PC-3 (cell line): ENCODE data around the gene MCRIP1. TPM values are rescaled to one million over a fixed set of nuclear protein-coding genes. Genes with fewer than 3 reads are reported as not detected.

Experiments used
- ATAC-seq: fragments of 200-7000 bp; cut with Tn5 transposase; 2 replicates; pipeline ENCODE4 v1.9.1; 2020; ENCODE audit warnings: mild to moderate bottlenecking, moderate library complexity
- Bru-seq: library from RNA; stranded (reverse); fragments of 400-500 nt; gene quantifications from one replicate; lab custom pipeline; 2021; lab: Mats Ljungman, UMichigan
- BruChase-seq, 2 experiments: library from RNA; stranded (reverse); fragments of 400-500 nt; gene quantifications; one replicate each; lab custom pipeline; 2021; lab: Mats Ljungman, UMichigan
- BruUV-seq: library from RNA; stranded (reverse); fragments of 400-500 nt; replicated peaks from 2 replicates; lab custom pipeline; 2021; lab: Mats Ljungman, UMichigan
- CTCF ChIA-PET: fragments of 300-600 bp; sonication (Branson Sonifier 250); formaldehyde crosslinking; loops from one replicate; lab custom pipeline; 2022; ENCODE audit warnings: antibody characterized with exemption; lab: Charles Lee
- POLR2A ChIA-PET: fragments of 300-600 bp; sonication (Branson Sonifier 250); formaldehyde crosslinking; loops from one replicate; lab custom pipeline; 2022; ENCODE audit warnings: antibody characterized with exemption; ENCODE audit not compliant: unreplicated experiment; lab: Charles Lee
- DNase-seq: peaks from one replicate; pipeline ENCODE4 v3.0.0-alpha.2; 2015
- H2AFZ ChIP-seq: fragments of 300-600 bp; sonication (generic); 2 replicates; pipeline ENCODE4 v1.6.0; 2016; ENCODE audit warnings: antibody characterized with exemption, low read length
- H3F3A ChIP-seq: fragments of 300-600 bp; sonication (generic); one replicate; pipeline ENCODE4 v1.6.0; 2017; ENCODE audit warnings: antibody characterized with exemption, low read length, control low read depth, mild to moderate bottlenecking; ENCODE audit not compliant: unreplicated experiment
- H3K27ac ChIP-seq: fragments of 300-600 bp; sonication (generic); 2 replicates; pipeline ENCODE4 v1.5.1; 2016; ENCODE audit warnings: mild to moderate bottlenecking, low read length
- H3K27me3 ChIP-seq: fragments of 300-600 bp; sonication (generic); 2 replicates; pipeline ENCODE4 v1.6.1; 2016; ENCODE audit warnings: low read length, mixed read lengths
- H3K36me3 ChIP-seq: fragments of 300-600 bp; sonication (generic); 2 replicates; pipeline ENCODE4 v1.6.1; 2016; ENCODE audit warnings: low read depth, mixed run types, low read length, mixed read lengths
- H3K4me1 ChIP-seq: fragments of 300-600 bp; sonication (generic); 2 replicates; pipeline ENCODE4 v1.5.1; 2016; ENCODE audit warnings: low read length; ENCODE audit not compliant: insufficient read depth
- H3K4me2 ChIP-seq: fragments of 300-600 bp; sonication (generic); 2 replicates; pipeline ENCODE4 v1.6.0; 2016; ENCODE audit warnings: low read length
- H3K4me3 ChIP-seq: fragments of 300-600 bp; sonication (generic); 2 replicates; pipeline ENCODE4 v1.5.1; 2016; ENCODE audit warnings: mild to moderate bottlenecking, low read length, mixed read lengths
- H3K79me2 ChIP-seq: fragments of 300-600 bp; sonication (generic); 2 replicates; pipeline ENCODE4 v1.6.1; 2017; ENCODE audit warnings: low read length, mixed read lengths
- H3K9ac ChIP-seq: fragments of 300-600 bp; sonication (generic); 2 replicates; pipeline ENCODE4 v1.6.0; 2016; ENCODE audit warnings: mild to moderate bottlenecking, low read length
- H3K9me2 ChIP-seq: fragments of 300-600 bp; sonication (generic); replicated peaks from 2 replicates; pipeline ENCODE4 v1.6.1; 2016; ENCODE audit warnings: mixed run types, low read length, mixed read lengths
- H3K9me3 ChIP-seq: fragments of 300-600 bp; sonication (generic); 2 replicates; pipeline ENCODE4 v1.6.1; 2016; ENCODE audit warnings: low read length, mixed read lengths
- H4K20me1 ChIP-seq: fragments of 300-600 bp; sonication (generic); 2 replicates; pipeline ENCODE4 v1.6.1; 2016; ENCODE audit warnings: low read length, mixed read lengths
- CTCF ChIP-seq: fragments of 300-600 bp; sonication (generic); conservative IDR thresholded peaks from 2 replicates; pipeline ENCODE4 v1.5.1; 2017; ENCODE audit warnings: antibody characterized with exemption, low read depth, mild to moderate bottlenecking, low read length
- EZH2 ChIP-seq: fragments of 300-600 bp; sonication (generic); IDR thresholded peaks from one replicate; pipeline ENCODE4 v1.6.1; 2017; ENCODE audit warnings: antibody characterized with exemption, mild to moderate bottlenecking, low read length; ENCODE audit not compliant: unreplicated experiment
- EZH2phosphoT487 ChIP-seq: fragments of 300-600 bp; sonication (generic); IDR thresholded peaks from 2 replicates; pipeline ENCODE4 v1.6.1; 2018; ENCODE audit warnings: mild to moderate bottlenecking, antibody characterized with exemption, low read length, borderline replicate concordance
- intact Hi-C: fragments of 100-400 bp; cut with micrococcal nuclease; formaldehyde crosslinking; loops from 2 replicates; pipeline ENCODE4 v1.9.0; 2023
- long read RNA-seq: library from polyadenylated mRNA; unstranded; transcript quantifications from one replicate; pipeline ENCODE4 v2.0.0, GENCODE V29; 2021; ENCODE audit not compliant: unreplicated experiment
- total RNA-seq: library from RNA; depleted of rRNA; stranded (reverse); fragments of >200 nt; gene quantifications from 2 replicates; pipeline ENCODE4 v1.2.3, GENCODE V29; 2014; rRNA removed

The MCRIP1 gene
- 73.4 and 90.9 TPM in 2 replicates for total RNA-seq
- Bru-seq, nascent RNA: percentile 55 among the genes with signal in this experiment
- BruChase-seq, experiment 1, labeled RNA remaining after a 6-hour chase: percentile 66 among the genes with signal in this experiment
- percentile 67 among the genes with signal in this experiment for BruChase-seq, experiment 2, labeled RNA remaining after a 2-hour chase
- long read RNA-seq, transcript MCRIP1-201 (5 exons, 1,209 nt): major isoform, 58 of 96 reads
- long read RNA-seq, transcript MCRIP1-207 (4 exons, 2,775 nt): minor isoform, 12 of 96 reads
- long read RNA-seq, transcript MCRIP1-206 (4 exons, 1,123 nt): minor isoform, 5 of 96 reads
- long read RNA-seq, partial matches to known transcripts: 8 of 96 reads
- long read RNA-seq, other reads (novel, unspliced or antisense): 8 of 96 reads

GRCh38 chr17:81833160-81833920 is at the start of gene MCRIP1:
MCRIP1 (minus strand) TSS chr17:81833291; CDS start chr17:81824506, 8,785 bp downstream.
- Histone ChIP-seq H3K4me2 (peak within 1 kb of the TSS; percentile 99), H3K9ac (peak within 1 kb of the TSS; percentile 98), H3K4me3 (peak within 1 kb of the TSS; percentile 83), H3K9me2 (no peaks in the 10 kb centered on the region), H3F3A (no peaks in the 10 kb centered on the region), H3K79me2 (peaks cover 19% of the 10 kb centered on the region; the same call in 1 of the 2 replicates), H3K9me3 (no peaks in the 10 kb centered on the region), H3K36me3 (no peaks in the 10 kb centered on the region), H3K27me3 (no peaks in the 10 kb centered on the region), H4K20me1 (no peaks in the 10 kb centered on the region), H2AFZ (peak within 1 kb of the TSS; percentile 89), H3K4me1 (peaks cover 21% of the 10 kb centered on the region), H3K27ac (peak within 1 kb of the TSS; percentile 81)
- ATAC-seq: peak; percentile 79
- TF ChIP-seq EZH2 (no peak), EZH2phosphoT487 (no peak), CTCF (no peak)
- TSS peak; percentile 73 for BruUV-seq
- POLR2A ChIA-PET: interaction anchor here (0.6 kb wide), 1 partner anchor 166 kb away, joined by 3 read pairs; no protein-coding TSS in a partner anchor
- CTCF ChIA-PET: no interaction called here
- intact Hi-C loops: no loop called here
- DNase-seq: peak; percentile 96

GRCh38 chr17:81879121-81879520 is 46.0 kb upstream of the MCRIP1 start:
- Histone ChIP-seq H3K27ac (no peak overlapping the region), H3K9me3 (no peaks in the 10 kb centered on the region), H3K9ac (no peak overlapping the region), H3K9me2 (no peaks in the 10 kb centered on the region), H3K4me2 (no peak overlapping the region), H3K4me1 (peaks cover 16% of the 10 kb centered on the region), H2AFZ (no peak overlapping the region), H3K79me2 (peaks cover 12% of the 10 kb centered on the region), H3F3A (peaks cover 6% of the 10 kb centered on the region), H3K36me3 (peaks cover 32% of the 10 kb centered on the region), H3K27me3 (no peaks in the 10 kb centered on the region), H3K4me3 (no peak overlapping the region), H4K20me1 (peaks cover 4% of the 10 kb centered on the region; the same call in 1 of the 2 replicates)
- ATAC-seq (peak; percentile 49), DNase-seq (no peak)
- intact Hi-C loops: no loop called here
- TF ChIP-seq EZH2: no peak
- no peak for TF ChIP-seq EZH2phosphoT487
- POLR2A ChIA-PET: interaction anchor here (0.5 kb wide), 1 partner anchor 154 kb away, joined by 12 read pairs; no protein-coding TSS in a partner anchor
- no TSS peak for BruUV-seq
- CTCF ChIA-PET: interaction anchor here (0.6 kb wide), 1 partner anchor 34 kb away, joined by 3 read pairs; no protein-coding TSS in a partner anchor

DNA sequence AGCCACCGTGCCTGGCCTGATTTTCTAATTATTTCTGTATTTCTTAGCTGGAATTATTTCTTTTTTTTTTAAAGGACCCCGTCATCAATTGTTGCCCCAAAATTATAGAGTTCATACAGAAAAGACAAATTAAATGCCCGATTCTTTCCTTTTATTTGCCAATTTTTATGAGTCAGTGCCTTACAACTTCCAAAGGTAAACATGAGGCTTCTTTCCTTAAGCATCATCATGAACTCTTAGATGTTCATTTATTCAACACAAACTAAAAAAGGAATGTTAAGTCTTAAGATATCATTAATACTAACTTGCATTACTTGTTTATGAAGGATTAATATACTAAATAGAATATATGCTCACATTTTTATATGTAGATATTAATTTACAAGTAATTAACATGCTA is 45.2 kb upstream of the MCRIP1 start:
- ChIA-PET POLR2A (no interaction called here), CTCF (no interaction called here)
- no peak overlapping the region for H3K4me2 ChIP-seq
- DNase-seq: peak; percentile 41
- TF ChIP-seq EZH2phosphoT487 (no peak), CTCF (no peak), EZH2 (no peak)
- H3F3A ChIP-seq: peaks cover 6% of the 10 kb centered on the region
- H3K9me2 ChIP-seq: no peaks in the 10 kb centered on the region
- no TSS peak for BruUV-seq
- H3K4me3 ChIP-seq: no peak overlapping the region
- H3K79me2 ChIP-seq: peaks cover 9% of the 10 kb centered on the region; the same call in 1 of the 2 replicates
- H3K9ac ChIP-seq: no peak overlapping the region
- H3K4me1 ChIP-seq: peaks cover 20% of the 10 kb centered on the region
- no peak overlapping the region for H2AFZ ChIP-seq
- no peaks in the 10 kb centered on the region for H3K9me3 ChIP-seq
- no peak overlapping the region for H3K27ac ChIP-seq
- no peaks in the 10 kb centered on the region for H3K27me3 ChIP-seq
- intact Hi-C loops: no loop called here
- ATAC-seq: peak; percentile 41
- H3K36me3 ChIP-seq: peaks cover 27% of the 10 kb centered on the region
- H4K20me1 ChIP-seq: 0 out of 2 replicates have a peak, but pooled peaks cover 3% of the 10 kb centered on the region
